ENCODE results near the gene UTS2B.
"Not testable (repeated sequence)": the region's sequence is repeated elsewhere in the genome, so short reads cannot be mapped to it uniquely, and the experiment has no call there.

Gene UTS2B

DNA sequence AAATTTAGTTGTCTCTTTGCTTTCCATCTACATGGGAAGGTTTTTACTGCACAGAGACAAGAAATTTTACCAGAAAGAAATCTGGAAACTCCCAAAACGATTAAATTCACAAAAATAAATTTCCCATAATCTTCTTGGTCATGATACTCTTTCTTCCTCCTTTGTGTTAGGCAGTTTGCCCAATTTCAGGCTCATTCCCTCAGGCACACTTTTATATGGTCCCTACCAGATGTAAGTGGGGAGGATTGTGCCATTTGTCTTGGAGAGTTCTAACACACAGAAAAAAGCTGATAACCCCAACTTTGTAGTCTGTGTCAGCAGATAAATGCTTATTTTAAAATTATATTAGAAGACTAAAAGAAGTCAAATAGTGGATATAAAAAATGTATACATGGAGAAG is 50.2 kb downstream of the UTS2B start:
- DNase-seq (ENCODE audit: low spot score) = no peak

DNA sequence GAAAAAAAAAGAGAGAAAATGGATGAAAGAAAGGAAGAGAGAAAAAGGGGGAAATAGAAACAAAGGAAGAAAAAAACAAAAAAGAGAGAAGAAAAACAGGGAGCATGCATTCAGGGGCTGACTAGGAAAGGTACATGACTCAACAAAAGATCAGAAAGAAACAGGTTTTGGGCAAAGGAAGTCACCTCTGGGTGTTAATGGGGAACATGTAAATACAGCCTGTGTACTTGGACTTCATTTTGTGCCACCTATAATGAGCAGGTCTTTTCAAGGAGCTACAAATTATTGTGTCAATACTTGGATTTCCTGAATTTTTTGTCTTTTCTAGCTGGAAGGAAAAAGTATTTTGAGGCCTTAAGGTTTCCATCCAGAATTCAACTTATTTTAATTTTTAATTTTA is 54.6 kb downstream of the UTS2B start:
- DNase-seq (ENCODE audit: low spot score) = no peak

DNA sequence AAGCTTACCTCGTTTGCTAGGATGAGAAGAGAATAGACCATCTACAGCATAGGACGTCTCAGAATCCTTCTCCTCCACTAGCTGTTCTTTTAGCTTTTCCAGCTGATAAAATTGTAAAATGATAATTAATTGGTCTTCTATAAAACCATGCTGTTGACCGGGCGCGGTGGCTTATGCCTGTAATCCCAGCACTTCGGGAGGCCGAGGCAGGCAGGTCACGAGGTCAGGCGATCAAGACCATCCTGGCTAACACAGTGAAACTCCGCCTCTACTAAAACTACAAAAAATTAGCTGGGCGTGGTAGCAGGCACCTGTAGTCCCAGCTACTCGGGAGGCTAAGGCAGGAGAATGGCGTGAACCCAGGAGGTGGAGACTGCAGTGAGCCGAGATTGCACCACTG is 55.1 kb downstream of the UTS2B start:
- DNase-seq (ENCODE audit: low spot score) = not testable (repeated sequence)

DNA sequence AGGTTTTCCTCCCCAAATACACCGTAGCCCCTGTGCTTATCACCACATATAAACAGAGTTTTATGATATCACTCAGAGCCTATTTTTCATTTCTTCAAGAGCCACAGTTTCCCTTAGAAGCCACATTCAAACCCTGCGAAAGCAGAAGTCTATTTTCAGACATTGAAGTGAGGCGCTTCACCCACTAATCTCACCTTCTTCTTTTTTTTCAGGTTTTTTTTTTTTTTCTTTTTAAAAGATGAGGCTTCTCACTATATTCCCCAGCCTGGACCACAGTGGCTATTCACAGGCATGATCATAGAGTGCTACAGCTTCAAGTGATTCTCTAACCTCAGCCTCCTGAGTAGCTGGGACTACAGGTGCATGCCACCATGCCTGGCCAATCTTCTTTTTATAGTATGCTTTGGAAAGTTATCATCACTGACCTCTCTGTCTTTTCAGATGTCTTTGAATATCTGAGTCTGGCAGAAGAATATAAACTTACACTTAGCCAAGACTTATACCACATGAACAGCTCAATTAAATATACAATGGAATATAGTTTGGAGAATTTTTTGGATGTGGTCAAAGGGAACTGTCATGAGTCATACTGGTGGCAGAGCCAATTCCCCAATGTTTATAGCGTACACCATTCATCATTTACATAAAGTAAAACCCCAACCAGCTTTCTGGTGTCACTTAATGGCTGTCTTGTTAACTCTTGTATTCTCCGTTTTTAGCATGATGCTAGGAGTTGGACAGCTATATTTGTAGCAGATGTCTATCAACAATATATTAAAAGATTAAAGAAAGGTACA is 60.8 kb downstream of the UTS2B start:
- peak; percentile 13 for DNase-seq (ENCODE audit: low spot score)

DNA sequence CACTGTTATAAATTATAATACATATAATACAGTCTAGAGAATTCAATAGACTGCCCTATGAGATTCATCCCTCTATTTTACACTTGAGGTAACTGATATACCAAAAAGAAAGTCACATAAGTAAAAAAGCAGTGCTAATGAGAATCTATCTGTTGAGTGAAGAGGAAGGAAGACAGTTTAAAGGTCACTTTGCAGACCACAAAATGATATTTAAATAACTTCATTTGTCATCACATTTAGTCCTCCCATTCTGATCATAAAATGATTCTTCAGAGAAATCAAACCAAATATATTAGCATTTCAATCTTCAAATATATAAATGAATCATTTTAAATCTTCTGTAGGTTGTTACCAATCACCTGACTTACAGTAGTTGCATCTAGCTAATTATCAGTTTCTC is 61.6 kb downstream of the UTS2B start:
- no peak for DNase-seq (ENCODE audit: low spot score)

DNA sequence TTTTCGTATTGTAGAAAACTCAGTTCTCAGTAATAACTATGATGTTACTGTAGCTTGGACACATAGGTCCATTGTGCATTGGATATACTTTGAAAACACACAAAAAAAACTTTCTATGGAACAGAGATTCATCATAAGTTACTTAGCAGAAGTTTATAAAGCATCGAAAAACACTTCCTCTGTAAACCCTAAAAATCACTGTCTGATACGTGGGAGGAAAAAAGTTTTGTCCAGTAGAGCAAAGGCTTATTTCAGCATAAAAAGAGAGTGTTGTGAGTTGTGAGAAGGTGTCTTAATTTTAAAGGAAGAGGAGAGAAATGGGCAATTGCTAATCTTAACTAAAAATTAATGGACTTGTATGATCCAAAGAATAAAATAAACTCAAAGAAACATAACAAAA is 66.5 kb downstream of the UTS2B start:
- no peak for DNase-seq (ENCODE audit: low spot score)

DNA sequence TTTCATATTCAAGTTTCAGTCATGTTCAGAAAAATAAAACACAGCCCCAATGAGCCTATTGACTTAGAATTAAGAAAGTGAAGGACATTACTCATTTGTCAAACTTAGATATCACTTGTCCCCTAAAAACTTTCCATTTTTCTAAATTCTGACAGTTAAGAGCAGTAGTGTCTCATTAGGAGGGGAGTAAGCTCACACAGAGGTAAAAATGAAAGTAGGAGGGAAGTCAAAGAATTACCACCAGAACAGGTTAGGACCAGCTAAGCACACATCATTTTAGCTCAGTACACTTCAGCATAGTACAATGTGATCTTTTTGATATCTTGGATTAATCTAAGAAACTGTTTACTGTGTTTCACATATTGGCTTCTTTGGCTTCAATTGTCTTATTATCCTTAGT is 67.0 kb downstream of the UTS2B start:
- no peak for DNase-seq (ENCODE audit: low spot score)

DNA sequence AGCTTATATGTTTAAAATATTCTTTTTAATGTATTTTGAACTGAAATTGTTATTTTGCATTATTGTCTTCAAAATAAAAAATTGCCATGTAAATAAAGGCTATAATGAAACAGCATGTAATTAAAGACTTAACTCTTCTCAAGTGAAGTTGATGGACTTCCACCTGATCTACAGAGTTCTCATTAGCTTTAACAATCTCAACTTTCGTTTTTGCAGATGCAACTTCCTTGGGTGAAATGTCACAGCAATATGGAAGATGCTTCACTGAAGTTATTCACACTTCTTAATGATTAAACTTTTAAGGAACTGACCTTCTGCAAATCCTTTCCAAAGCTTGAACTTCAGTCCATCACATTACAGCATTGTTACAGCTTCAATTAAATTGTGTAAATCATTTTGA is 67.7 kb downstream of the UTS2B start:
- no peak for DNase-seq (ENCODE audit: low spot score)

DNA sequence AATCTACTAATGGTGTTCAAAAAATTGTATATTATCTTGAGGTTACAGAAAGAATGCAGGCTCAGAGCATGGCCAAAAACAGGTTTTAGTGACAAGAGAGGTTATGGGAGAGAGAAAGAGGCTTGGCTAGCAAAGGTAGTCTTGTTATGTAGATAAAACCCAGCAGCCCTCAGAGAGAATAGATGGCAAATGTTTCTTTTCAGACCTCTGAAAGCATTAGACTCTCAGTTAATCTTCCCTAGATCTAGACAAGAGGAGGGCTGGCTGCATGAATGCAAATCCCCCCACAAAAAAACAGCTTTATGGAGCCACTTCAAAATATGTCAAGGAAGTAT is 69.1 kb downstream of the UTS2B start:
- no peak for DNase-seq (ENCODE audit: low spot score)

DNA sequence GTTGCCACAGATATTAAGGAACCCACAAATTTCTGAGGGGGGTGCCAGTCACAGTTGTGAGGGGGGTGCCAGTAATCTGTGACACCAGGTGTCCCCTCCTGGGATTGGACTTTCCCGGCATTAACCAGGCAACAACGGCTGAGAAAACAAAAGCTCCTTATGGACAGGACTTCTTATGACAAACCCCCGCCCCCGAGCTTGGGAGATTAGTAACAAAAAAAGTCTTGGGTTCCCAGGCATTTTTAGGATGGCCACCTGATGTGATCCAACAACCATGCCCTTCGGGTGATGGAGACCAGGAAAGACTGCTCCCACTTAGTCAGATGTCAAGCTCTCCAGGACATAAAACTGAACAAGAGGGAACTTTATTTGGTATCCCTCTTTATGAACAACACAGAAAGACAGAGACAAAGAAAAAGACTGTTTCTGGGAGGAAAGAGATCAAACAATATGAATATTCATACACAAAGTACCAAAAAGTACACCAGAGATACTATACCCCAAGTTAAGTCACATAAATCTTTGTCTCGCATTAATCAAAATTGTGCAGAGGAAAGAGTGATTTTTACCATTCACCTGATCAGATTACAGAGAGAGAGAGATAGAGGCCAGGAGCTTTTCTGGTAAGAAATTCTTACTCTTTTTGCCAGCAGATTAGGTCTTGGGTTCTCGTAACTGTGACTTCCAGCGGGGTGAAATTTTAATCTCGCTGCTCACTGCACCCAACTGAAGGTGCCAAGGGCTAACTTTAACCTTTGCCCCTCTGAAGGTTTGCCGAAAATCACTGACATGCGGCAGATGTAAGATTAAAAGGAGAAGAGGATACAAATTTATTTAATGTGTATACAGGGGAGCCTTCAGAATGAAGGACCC is 69.7 kb downstream of the UTS2B start:
- DNase-seq (ENCODE audit: low spot score) = no peak

DNA sequence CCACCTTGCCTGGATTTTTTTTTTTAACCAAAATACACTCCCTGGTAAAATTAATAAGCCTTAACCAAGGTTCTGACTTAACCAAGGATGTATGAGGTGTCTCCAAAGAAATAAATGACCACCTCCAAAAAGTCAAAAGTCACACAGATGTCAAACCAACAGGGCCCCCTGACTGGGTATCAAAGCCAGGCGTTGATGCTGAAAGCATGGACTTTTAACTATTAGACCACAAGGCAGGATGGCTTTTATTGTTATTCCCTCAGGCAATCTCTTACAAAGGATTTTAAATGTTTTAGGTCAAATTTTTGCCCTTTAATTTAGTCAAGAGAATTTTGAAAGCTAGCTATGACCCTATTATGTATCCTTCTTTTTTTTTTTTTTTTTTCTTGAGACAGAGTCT is 70.8 kb downstream of the UTS2B start:
- no peak for DNase-seq (ENCODE audit: low spot score)

DNA sequence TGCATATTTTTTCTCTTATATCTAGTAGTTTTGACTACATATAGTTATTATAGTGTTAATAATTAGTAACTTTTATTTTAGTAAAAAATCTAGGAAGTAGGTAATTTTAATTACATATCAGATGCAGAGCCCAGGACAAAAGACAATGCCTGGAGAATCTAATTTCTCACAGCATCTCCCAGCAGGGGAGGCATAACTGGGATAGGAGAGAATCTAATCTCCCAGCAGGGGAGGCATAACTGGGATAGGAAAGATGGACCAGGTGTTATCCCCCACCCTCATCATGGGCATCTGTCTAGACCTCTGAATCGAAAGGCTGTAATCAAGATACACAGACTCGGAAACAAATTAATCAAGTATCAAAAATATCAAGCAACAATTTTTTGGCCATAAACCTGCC is 73.0 kb downstream of the UTS2B start:
- no peak for DNase-seq (ENCODE audit: low spot score)

DNA sequence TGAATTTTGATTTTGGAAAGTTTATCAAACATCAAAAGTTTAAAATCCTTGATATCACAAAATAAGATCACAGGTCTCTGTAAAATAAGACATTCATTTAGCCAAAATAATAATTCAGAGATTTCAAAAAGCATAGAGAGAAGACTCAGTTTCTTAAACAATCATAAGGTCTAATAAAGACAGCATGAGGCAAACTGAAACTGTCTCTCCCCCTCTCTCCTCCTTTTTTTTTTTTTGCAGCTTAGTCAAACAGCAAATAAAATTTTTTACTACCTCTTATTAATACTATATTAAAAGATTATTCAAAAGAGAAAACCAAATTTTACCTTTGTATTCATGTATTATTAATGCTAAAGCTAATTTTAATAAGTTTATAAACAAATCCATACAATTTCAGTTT is 73.9 kb downstream of the UTS2B start:
- DNase-seq (ENCODE audit: low spot score) = no peak

DNA sequence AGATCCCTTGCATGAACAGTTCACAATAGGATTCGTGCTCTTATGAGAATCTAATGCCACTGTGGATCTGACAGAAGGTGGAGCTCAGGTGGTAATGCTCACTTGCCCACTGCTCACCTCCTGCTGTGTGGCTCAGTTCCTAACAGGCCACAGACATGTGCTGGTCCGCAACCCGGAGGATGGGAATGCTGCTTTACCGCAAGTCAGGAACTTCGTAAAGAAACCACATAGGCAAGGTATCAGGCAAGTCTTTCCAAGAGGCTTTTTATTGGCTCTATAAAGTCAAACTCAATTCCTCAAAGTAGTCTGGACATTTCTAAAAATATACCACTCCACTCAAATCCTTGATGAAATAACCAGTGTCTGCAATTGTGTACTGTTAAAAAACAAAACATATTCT is 75.2 kb downstream of the UTS2B start:
- DNase-seq (ENCODE audit: low spot score) = no peak

DNA sequence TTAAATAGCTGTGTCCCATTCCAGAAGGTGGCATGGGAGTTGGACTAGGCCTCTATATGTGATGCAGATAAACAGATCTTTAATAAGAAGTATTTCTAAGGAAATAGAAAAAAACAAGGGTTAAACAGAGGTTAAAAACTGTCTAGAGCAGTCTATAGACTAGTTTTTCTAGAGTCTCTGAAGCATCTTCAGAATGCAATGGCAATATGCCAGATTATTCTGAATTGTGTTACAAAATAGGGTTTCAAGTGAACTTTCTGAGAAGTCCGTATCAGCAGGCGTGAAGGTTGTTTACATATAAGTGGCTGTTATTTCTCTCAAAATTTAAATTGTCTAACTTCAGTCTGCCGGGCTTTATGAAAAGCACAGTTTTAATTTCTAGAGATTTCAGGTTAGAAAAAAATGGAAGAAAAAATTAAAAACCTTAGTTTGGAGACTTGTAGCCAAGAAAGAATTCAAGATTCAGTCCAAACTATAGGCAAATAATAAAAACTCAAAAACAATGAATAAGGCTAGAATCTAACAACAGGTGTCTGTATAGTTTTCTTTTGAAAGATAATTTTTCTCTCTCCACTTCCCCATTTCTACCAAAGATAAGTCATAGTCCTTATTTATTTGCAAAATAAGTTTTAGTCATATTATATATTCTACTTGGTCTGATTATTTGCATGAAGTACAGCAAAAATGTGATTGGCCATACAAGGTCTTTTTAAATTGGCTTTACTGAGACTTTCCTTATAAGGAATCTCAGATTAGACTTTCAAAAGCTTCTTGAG is 76.0 kb downstream of the UTS2B start:
- DNase-seq (ENCODE audit: low spot score) = no peak

DNA sequence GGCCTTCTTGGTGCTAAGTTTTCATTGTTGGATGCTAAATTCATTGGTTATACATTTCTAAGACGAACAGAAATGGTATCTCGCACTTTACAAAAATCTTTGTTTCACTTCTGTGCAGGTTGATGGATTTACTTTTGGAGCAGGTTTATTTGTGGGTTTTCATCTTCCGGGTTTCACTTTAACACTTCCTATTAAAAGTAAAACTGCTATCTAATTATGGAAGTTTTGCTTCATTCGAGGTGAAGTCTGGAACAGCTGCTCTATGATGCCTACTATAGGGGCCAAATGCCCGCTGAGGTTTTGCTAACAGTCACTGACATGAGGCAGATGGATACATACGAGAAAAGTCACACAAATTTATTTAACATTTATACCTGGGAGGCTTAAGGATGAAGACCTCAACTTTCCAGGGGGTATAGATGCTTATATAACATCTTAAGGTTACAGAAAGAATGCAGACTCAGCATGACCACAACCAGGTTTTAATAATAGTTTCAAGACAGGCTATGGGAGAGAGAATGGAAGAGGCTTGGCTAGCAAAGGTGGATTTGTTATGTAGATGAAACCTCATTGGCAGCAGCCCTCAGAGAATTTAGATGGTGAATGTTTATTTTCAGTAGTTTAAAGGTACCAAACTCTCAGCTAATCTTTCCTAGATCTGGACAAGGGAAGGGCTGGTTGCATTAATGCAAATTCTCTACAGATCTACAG is 77.1 kb downstream of the UTS2B start:
- peak; percentile 26 for DNase-seq (ENCODE audit: low spot score)

DNA sequence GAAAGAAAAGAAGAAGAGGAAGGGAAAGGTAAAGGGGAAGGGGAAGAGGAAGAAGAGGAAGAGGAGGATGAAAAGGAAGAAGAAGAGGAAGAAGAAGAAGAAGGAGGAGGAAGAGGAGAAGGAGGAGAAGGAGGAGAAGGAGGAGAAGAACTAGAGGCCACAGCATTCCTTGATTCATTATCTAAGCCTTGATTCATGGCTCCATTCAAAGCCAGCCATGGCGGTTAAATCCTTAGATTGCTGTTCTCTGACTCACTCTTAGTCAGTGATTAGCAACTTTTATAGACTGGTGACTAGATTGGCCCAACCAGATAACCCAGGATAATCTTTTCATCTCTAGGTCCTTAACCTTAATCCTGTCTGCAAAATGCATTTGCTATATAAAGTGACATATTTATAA is 83.7 kb downstream of the UTS2B start:
- DNase-seq (ENCODE audit: low spot score) = no peak

DNA sequence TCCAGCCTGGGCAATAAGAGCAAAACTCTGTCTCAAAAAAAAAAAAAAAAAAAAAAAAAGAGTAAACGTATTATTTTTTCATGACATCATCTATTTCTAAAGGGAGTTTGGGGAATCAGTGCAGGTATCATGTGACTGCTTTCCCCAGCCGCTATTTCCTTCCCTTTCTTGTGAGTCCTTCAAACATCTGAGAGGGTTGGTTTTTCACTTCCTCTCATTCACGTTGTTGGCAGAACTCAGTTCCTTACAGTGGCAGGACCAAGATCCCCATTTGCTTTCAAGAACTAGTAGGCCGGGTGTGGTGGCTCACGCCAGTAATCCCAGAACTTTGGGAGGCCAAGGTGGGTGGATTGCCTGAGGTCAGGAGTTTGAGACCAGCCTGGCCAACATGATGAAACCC is 84.3 kb downstream of the UTS2B start:
- peak; percentile 64 for DNase-seq (ENCODE audit: low spot score)

DNA sequence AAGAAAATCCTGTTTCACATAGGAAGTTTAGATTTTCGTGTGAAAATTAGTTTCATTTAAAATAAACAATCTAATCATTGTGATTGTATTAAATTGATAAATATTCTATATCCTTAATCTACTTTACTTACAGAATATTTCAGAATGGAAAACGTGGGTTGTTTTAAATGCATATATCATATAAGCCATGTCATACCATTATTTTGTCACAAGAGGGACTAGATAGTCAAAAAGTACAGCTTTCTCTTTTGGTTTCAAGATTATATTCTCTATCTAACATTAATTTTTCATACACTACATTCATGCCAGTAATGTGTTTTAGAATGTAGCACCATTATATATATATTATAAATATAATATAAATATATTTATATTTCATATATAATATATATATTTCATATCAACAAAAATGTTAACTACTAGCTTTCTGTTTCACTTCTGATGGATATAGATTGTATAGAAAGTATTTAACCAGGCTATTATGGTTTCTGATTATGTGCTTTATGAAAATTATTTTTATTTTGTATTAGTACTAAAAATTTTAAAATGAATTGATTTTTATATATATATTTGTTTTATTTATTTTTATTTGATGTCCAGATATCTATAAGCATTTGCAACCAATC is 86.0 kb downstream of the UTS2B start:
- peak; percentile 23 for DNase-seq (ENCODE audit: low spot score)

DNA sequence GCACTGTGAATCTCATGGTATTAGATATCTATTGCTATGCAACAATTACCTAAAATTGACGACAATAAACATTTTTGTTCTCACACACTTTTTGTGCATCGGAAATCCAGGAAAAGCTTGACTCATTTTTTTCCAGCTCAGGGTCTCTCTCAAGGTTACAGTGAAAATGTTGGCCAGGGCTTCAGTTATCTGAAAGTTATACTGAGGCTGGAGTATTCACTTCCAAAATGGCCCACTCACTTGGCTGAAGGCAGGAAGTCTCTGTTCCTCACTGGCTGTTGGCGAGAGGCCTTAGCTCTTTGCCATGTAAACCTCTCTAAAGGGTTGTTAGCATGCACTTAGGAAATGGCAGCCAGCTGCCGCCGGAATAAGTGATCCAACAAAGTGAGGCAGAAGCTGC is 89.8 kb downstream of the UTS2B start:
- no peak for DNase-seq (ENCODE audit: low spot score)

DNA sequence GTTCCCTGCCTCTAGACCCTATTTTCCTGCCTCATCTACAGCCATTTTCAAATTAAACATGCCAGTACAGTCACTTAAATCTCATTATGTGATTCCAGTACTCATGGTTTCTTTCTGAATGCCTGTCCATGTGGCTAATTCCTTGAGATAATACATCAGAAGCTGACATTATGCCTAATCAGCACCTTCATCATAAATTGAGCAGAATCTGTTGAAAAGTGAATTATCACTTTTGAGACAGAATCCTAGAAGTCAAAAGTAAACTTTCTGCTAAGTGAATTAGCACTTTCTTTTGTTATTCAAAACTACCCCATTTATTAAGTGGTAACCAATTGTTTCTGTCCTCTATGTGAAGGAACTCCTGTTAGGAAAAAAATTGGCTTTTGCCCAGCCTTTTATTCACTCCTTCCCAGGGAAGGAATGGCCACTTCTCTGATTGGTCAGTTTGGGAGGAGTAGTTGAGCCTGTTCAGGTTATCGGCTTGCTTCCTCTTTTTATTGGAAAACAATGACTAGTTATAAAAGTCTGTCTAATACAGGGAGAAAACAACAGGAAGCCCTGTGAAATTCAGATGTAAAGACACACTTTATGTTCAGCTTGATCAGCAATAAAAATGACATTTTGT is 90.8 kb downstream of the UTS2B start:
- no peak for DNase-seq (ENCODE audit: low spot score)
